8988T (cell line): Measurements from ENCODE around the gene NPBWR2.

Source experiments
- DNase-seq: peaks from one replicate; pipeline ENCODE4 v3.0.0; 2011

The NPBWR2 gene

GRCh38 chr20:64116541-64117431 lies 9.4 kb upstream of the NPBWR2 start:
- no peak for DNase-seq

- no peak for DNase-seq
Observed at GRCh38 chr20:64116016-64116415, 8.7 kb upstream of the NPBWR2 start.

- DNase-seq, result no peak
Observed at GRCh38 chr20:64115171-64115911, 8.0 kb upstream of the NPBWR2 start.

- DNase-seq, result no peak
Observed at GRCh38 chr20:64114356-64114971, 7.1 kb upstream of the NPBWR2 start.

- DNase-seq, result no peak
Observed at GRCh38 chr20:64113796-64114355, 6.5 kb upstream of the NPBWR2 start.

- DNase-seq, result no peak
Observed at GRCh38 chr20:64113444-64113775, 6.0 kb upstream of the NPBWR2 start.

- DNase-seq, result no peak
Observed at GRCh38 chr20:64112691-64113443, 5.5 kb upstream of the NPBWR2 start.

- DNase-seq, result no peak
Observed at GRCh38 chr20:64111841-64112641, 4.7 kb upstream of the NPBWR2 start.

- DNase-seq, result no peak
Observed at GRCh38 chr20:64110411-64111068, 3.2 kb upstream of the NPBWR2 start.

GRCh38 chr20:64109831-64110391 lies 2.5 kb upstream of the NPBWR2 start:
- DNase-seq, result no peak

GRCh38 chr20:64108731-64109681 lies 1.6 kb upstream of the NPBWR2 start:
- no peak for DNase-seq

GRCh38 chr20:64107736-64108457 lies 532 bp upstream of the NPBWR2 start:
- DNase-seq, result no peak

GRCh38 chr20:64106435-64106961 lies 867 bp downstream of the NPBWR2 start:
- DNase-seq, result no peak

GRCh38 chr20:64105846-64106434 lies 1.4 kb downstream of the NPBWR2 start:
- DNase-seq, result no peak

- no peak for DNase-seq
Observed at GRCh38 chr20:64104667-64105451, 2.5 kb downstream of the NPBWR2 start.

- DNase-seq, result no peak
Observed at GRCh38 chr20:64103871-64104666, 3.3 kb downstream of the NPBWR2 start.
